ENCODE results near the gene FUT7. TPM values are rescaled to one million over a fixed set of nuclear protein-coding genes. Genes with fewer than 3 reads are reported as not detected.

FUT7 gene
- total and polyA plus RNA-seq, 9 of the 15 experiments (the other 6 are each of a cell fraction or from before 2014, with no cell fraction given), result not detected

DNA sequence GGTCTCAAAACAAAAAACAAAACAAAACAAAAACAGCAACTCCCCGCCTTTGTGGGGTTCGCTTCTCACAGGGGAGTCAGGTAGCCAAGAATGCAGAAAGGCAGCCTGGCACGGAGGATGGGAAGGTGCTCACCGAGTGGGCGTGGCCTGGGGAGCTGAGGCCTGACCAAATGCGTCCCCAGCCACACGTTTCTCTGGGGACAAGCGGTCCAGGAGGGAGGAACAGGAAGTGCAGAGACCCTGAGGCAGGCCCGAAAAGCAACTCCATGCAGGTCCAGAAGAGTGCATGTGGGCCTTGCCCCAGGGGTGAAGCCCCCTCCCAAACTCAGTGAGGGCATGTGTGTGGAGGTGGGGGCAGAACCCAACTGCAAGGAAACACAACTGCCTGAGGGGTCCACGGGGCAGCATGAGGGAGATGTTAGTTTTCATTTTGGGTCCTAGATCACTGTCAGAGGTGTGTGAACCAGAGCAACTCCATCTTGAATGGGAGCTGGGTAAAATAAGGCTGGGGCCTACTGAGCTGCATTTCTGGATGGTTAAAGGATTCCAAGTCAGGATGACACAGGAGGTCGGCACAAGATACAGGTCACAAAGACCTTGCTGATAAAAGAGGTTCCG, 42.9 kb upstream of the FUT7 start (continued):
- TF ChIP-seq, protein P1, sequence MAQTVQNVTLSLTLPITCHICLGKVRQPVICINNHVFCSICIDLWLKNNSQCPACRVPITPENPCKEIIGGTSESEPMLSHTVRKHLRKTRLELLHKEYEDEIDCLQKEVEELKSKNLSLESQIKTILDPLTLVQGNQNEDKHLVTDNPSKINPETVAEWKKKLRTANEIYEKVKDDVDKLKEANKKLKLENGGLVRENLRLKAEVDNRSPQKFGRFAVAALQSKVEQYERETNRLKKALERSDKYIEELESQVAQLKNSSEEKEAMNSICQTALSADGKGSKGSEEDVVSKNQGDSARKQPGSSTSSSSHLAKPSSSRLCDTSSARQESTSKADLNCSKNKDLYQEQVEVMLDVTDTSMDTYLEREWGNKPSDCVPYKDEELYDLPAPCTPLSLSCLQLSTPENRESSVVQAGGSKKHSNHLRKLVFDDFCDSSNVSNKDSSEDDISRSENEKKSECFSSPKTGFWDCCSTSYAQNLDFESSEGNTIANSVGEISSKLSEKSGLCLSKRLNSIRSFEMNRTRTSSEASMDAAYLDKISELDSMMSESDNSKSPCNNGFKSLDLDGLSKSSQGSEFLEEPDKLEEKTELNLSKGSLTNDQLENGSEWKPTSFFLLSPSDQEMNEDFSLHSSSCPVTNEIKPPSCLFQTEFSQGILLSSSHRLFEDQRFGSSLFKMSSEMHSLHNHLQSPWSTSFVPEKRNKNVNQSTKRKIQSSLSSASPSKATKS (CRISPR knock-in tag; IDR thresholded peaks at IDR 0.05), result peak; percentile 88; the same call in 1 of the 2 replicates
- peak; percentile 89; the same call in 1 of the 2 replicates for TF ChIP-seq SLC30A9 (CRISPR knock-in tag; IDR thresholded peaks at IDR 0.05)
- peak; percentile 94 for TF ChIP-seq DIDO1 (tag; IDR thresholded peaks at IDR 0.05; ENCODE audit: low read depth)
- TF ChIP-seq, protein P2, sequence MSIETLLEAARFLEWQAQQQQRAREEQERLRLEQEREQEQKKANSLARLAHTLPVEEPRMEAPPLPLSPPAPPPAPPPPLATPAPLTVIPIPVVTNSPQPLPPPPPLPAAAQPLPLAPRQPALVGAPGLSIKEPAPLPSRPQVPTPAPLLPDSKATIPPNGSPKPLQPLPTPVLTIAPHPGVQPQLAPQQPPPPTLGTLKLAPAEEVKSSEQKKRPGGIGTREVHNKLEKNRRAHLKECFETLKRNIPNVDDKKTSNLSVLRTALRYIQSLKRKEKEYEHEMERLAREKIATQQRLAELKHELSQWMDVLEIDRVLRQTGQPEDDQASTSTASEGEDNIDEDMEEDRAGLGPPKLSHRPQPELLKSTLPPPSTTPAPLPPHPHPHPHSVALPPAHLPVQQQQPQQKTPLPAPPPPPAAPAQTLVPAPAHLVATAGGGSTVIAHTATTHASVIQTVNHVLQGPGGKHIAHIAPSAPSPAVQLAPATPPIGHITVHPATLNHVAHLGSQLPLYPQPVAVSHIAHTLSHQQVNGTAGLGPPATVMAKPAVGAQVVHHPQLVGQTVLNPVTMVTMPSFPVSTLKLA (conservative IDR thresholded peaks at IDR 0.05), result no peak
- peak; percentile 99 for TF ChIP-seq ZFPM2 (CRISPR knock-in tag; IDR thresholded peaks at IDR 0.05)
- TF ChIP-seq ELF2 (CRISPR knock-in tag; IDR thresholded peaks at IDR 0.05), result peak; percentile 85
- peak; percentile 99 for TF ChIP-seq HIVEP1 (CRISPR knock-in tag; IDR thresholded peaks at IDR 0.05)
- TF ChIP-seq, protein P3, sequence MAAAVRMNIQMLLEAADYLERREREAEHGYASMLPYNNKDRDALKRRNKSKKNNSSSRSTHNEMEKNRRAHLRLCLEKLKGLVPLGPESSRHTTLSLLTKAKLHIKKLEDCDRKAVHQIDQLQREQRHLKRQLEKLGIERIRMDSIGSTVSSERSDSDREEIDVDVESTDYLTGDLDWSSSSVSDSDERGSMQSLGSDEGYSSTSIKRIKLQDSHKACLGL (CRISPR knock-in tag; IDR thresholded peaks at IDR 0.05; ENCODE audit: borderline replicate concordance, poor library complexity, severe bottlenecking), result peak; percentile 68
- peak; percentile 94 for TF ChIP-seq NR2F6 (CRISPR knock-in tag; IDR thresholded peaks at IDR 0.05)
- peak; percentile 100 for TF ChIP-seq ZNF175 (CRISPR knock-in tag; IDR thresholded peaks at IDR 0.05; ENCODE audit: low read depth)
- TF ChIP-seq ZNF639 (CRISPR knock-in tag; conservative IDR thresholded peaks at IDR 0.05 in 1 of 2, IDR thresholded peaks at IDR 0.05 in 1 of 2), result peak in 1 of 2 experiments; percentile 100; a peak in 2 of 4 replicates
- peak; percentile 96 for TF ChIP-seq ZNF586 (CRISPR knock-in tag; conservative IDR thresholded peaks at IDR 0.05)
- peak; percentile 93; the same call in 1 of the 2 replicates for TF ChIP-seq HEY1 (CRISPR knock-in tag; IDR thresholded peaks at IDR 0.05; ENCODE audit: borderline replicate concordance)
- TF ChIP-seq BHLHE40 (IDR thresholded peaks at IDR 0.05; ENCODE audit: low read length), result 0 out of 2 replicates have a peak, but pooled peaks have one; percentile 11
- no peak for TF ChIP-seq MEF2A (IDR thresholded peaks at IDR 0.05; ENCODE audit: control insufficient read depth, low read depth, low read length)
